ENCODE measurements around the gene RFPL2.
"Not testable (repeated sequence)": the region's sequence is repeated elsewhere in the genome, so short reads cannot be mapped to it uniquely, and the experiment has no call there.

RFPL2 gene

GRCh38 chr22:32205974-32206773 is 1.3 kb upstream of the RFPL2 start:
- no peak for DNase-seq

- DNase-seq, result no peak
Measured at GRCh38 chr22:32204040-32204855, 625 bp downstream of the RFPL2 start.

GRCh38 chr22:32203181-32204039 is 1.5 kb downstream of the RFPL2 start:
- DNase-seq, result no peak

GRCh38 chr22:32202539-32203180 is 2.2 kb downstream of the RFPL2 start:
- no peak for DNase-seq

- no peak for DNase-seq
Measured at GRCh38 chr22:32202161-32202538, 2.7 kb downstream of the RFPL2 start.

- DNase-seq, result no peak
Measured at GRCh38 chr22:32200752-32201151, 4.1 kb downstream of the RFPL2 start.

- no peak for DNase-seq
Measured at GRCh38 chr22:32199961-32200360, 4.9 kb downstream of the RFPL2 start.

GRCh38 chr22:32199341-32199740 is 5.5 kb downstream of the RFPL2 start:
- no peak for DNase-seq

- DNase-seq, result not testable (repeated sequence)
Measured at GRCh38 chr22:32197553-32198226, 7.2 kb downstream of the RFPL2 start.

- not testable (repeated sequence) for DNase-seq
Measured at GRCh38 chr22:32195900-32196299, 9.0 kb downstream of the RFPL2 start.

- DNase-seq, result not testable (repeated sequence)
Measured at GRCh38 chr22:32193346-32193745, 11.5 kb downstream of the RFPL2 start.

GRCh38 chr22:32191021-32191420 is 13.9 kb downstream of the RFPL2 start:
- DNase-seq, result not testable (repeated sequence)

- DNase-seq, result no peak
Measured at GRCh38 chr22:32185821-32186220, 19.1 kb downstream of the RFPL2 start.

- no peak for DNase-seq
Measured at GRCh38 chr22:32183625-32184024, 21.2 kb downstream of the RFPL2 start.

- no peak for DNase-seq
Measured at GRCh38 chr22:32181043-32181442, 23.8 kb downstream of the RFPL2 start.

GRCh38 chr22:32177221-32177765 is 27.6 kb downstream of the RFPL2 start:
- no peak for DNase-seq

GRCh38 chr22:32175683-32176644 is 28.9 kb downstream of the RFPL2 start:
- no peak for DNase-seq

GRCh38 chr22:32175115-32175514 is 29.8 kb downstream of the RFPL2 start:
- no peak for DNase-seq

GRCh38 chr22:32165681-32166080 is 39.2 kb downstream of the RFPL2 start:
- no peak for DNase-seq

GRCh38 chr22:32164075-32164860 is 40.6 kb downstream of the RFPL2 start:
- no peak for DNase-seq
